Calu3 (cell line): ENCODE data around the gene DPYSL3. TPM values are rescaled to one million over a fixed set of nuclear protein-coding genes. Genes with fewer than 3 reads are reported as not detected.

Experiments
- BruUV-seq: library from RNA; stranded (reverse); fragments of 400-500 nt; replicated peaks from 2 replicates; lab custom pipeline; 2021; lab: Mats Ljungman, UMichigan
- CTCF ChIA-PET: fragments of 300-600 bp; sonication (Branson Sonifier 250); formaldehyde crosslinking; loops from one replicate; lab custom pipeline; 2022; ENCODE audit warnings: antibody characterized with exemption; lab: Charles Lee
- DNase-seq: peaks from one replicate; pipeline ENCODE4 v3.0.0; 2022
- H3K27ac Mint-ChIP-seq: one replicate; pipeline ENCODE4 v1.8.0; 2022; ENCODE audit warnings: mixed read lengths; ENCODE audit not compliant: unreplicated experiment
- H3K27me3 Mint-ChIP-seq: one replicate; pipeline ENCODE4 v1.8.0; 2022; ENCODE audit warnings: mixed read lengths; ENCODE audit not compliant: unreplicated experiment
- H3K36me3 Mint-ChIP-seq: one replicate; pipeline ENCODE4 v1.8.0; 2022; ENCODE audit warnings: mild to moderate bottlenecking, moderate library complexity, mixed read lengths; ENCODE audit not compliant: insufficient read depth, unreplicated experiment
- H3K4me1 Mint-ChIP-seq: one replicate; pipeline ENCODE4 v1.8.0; 2022; ENCODE audit warnings: mild to moderate bottlenecking, low read depth, mixed read lengths; ENCODE audit not compliant: unreplicated experiment
- H3K4me3 Mint-ChIP-seq: one replicate; pipeline ENCODE4 v1.8.0; 2022; ENCODE audit warnings: mild to moderate bottlenecking, low read depth, moderate library complexity, mixed read lengths; ENCODE audit not compliant: unreplicated experiment
- H3K9me3 Mint-ChIP-seq: one replicate; pipeline ENCODE4 v1.8.0; 2022; ENCODE audit warnings: low read depth, mixed read lengths; ENCODE audit not compliant: unreplicated experiment
- intact Hi-C: fragments of 100-400 bp; cut with micrococcal nuclease; formaldehyde crosslinking; loops from one replicate; pipeline ENCODE4 v1.10.0; 2022; ENCODE audit not compliant: unreplicated experiment
- total RNA-seq: library from RNA; stranded (reverse); gene quantifications from 2 replicates; pipeline ENCODE4 v1.2.3, GENCODE V29; 2022
- TF ChIP-seq, protein P1 (sequence below): fragments of 200-600 bp; IDR thresholded peaks from one replicate; pipeline ENCODE4 v1.8.0; 2022; ENCODE audit warnings: antibody characterized with exemption; ENCODE audit not compliant: unreplicated experiment

Gene DPYSL3
- total RNA-seq, 1 experiment from 2014 or later = 26.6 TPM

DNA sequence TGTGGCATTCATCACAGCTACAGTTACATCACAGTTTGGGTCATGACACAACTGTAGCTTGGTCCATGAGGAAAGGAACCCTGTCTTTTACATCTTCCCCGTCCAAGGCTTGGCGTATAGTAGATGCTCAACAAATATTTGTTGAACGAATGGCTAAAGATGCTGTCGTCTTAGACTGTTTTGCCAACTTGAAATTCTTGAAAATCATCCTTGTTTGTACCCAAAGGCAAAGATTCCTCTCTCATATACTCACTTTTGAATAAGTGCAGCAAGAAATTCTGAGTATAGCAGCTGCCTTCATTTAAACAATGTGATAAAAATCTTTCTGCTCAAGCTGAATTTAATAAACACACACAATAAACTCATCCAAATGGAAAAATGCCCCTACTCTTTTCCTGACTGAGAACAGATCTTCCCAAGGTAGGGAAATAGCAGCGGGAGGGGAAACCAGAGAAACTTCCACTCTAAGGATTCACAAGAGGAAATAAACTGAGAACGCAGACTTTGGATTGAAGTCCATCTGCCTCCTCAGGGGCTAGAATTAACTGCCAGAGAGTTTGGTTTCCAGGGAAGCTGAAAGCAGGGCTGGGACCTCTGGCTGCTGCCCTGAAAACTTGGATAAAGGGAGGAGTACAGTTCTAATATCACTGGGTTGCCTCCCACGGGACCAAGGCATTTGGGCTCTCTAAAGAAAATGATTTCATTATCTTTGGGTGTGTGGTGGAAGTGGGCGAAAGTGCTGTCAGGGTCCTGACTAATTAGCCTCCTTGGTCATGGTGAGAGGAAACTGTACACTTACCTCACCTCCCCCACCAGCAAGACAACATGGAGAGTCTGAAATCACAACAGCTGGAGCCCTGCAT is 99.1 kb downstream of the DPYSL3 start:
- H3K4me3 Mint-ChIP-seq = no peak overlapping the region
- no peaks in the 10 kb centered on the region for H3K4me1 Mint-ChIP-seq
- no peak overlapping the region for H3K27ac Mint-ChIP-seq
- H3K9me3 Mint-ChIP-seq = no peaks in the 10 kb centered on the region
- intact Hi-C loops = no loop called here
- CTCF ChIA-PET = no interaction called here
- TF ChIP-seq, protein P1, sequence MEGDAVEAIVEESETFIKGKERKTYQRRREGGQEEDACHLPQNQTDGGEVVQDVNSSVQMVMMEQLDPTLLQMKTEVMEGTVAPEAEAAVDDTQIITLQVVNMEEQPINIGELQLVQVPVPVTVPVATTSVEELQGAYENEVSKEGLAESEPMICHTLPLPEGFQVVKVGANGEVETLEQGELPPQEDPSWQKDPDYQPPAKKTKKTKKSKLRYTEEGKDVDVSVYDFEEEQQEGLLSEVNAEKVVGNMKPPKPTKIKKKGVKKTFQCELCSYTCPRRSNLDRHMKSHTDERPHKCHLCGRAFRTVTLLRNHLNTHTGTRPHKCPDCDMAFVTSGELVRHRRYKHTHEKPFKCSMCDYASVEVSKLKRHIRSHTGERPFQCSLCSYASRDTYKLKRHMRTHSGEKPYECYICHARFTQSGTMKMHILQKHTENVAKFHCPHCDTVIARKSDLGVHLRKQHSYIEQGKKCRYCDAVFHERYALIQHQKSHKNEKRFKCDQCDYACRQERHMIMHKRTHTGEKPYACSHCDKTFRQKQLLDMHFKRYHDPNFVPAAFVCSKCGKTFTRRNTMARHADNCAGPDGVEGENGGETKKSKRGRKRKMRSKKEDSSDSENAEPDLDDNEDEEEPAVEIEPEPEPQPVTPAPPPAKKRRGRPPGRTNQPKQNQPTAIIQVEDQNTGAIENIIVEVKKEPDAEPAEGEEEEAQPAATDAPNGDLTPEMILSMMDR = no peak
- no peak for DNase-seq
- no TSS peak for BruUV-seq
- no peaks in the 10 kb centered on the region for H3K36me3 Mint-ChIP-seq
- no peaks in the 10 kb centered on the region for H3K27me3 Mint-ChIP-seq

DNA sequence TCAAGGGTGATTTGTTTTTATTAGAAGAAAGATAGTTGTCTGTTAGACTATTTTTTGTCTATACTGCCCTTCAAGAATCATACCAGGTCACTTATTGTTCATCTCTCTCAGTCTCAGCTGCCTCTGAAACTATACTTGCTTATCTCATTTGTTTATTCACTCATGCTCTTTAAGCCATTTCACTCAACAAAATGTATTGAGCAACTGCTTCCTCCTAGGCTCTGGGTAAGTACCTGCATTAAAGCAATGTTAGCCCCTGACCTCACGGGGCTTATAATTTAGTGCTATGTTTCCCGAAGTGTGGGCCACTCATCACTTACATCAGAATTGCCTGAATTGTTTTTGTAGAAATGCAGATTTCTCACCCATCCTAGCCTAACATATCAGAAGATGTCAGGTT is 100.9 kb downstream of the DPYSL3 start:
- H3K4me3 Mint-ChIP-seq = no peak overlapping the region
- DNase-seq = no peak
- CTCF ChIA-PET = no interaction called here
- intact Hi-C loops = no loop called here
- peaks cover 9% of the 10 kb centered on the region for H3K4me1 Mint-ChIP-seq
- H3K27ac Mint-ChIP-seq = no peak overlapping the region
- no peaks in the 10 kb centered on the region for H3K9me3 Mint-ChIP-seq
- peaks cover 4% of the 10 kb centered on the region for H3K36me3 Mint-ChIP-seq
- TF ChIP-seq, protein P1 = no peak
- no peaks in the 10 kb centered on the region for H3K27me3 Mint-ChIP-seq
- BruUV-seq = no TSS peak

DNA sequence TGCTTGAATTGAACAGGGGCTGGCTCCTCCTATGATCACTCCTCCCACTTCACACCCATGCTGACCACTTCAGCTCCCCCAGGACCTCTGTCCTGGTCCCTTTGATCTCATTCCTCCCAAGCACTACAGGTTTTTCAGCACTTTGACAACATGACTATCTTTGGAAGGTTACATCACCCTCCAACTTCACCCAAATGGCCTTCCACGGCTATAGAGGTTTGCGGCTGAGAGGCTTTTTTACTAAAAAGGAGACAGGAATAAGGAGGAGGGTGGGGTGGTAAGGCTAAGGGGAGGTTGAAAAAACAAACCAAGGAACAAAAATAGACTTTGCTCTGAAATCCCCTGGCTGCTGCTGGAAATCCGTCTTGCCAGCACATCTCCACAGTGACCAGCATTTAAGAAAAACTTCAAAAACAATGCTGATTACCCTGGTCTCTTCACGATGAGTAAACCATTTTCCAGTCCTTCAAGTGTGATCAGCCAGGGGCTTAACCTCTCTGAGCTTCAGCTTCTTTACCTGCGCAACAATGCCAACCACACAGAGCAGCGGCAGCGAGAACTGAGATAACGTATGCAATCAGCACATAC is 102.7 kb downstream of the DPYSL3 start:
- intact Hi-C loops = no loop called here
- no peak overlapping the region for H3K4me3 Mint-ChIP-seq
- H3K27me3 Mint-ChIP-seq = no peaks in the 10 kb centered on the region
- peaks cover 6% of the 10 kb centered on the region for H3K36me3 Mint-ChIP-seq
- DNase-seq = no peak
- CTCF ChIA-PET = no interaction called here
- H3K27ac Mint-ChIP-seq = no peak overlapping the region
- H3K9me3 Mint-ChIP-seq = no peaks in the 10 kb centered on the region
- BruUV-seq = no TSS peak
- peaks cover 17% of the 10 kb centered on the region for H3K4me1 Mint-ChIP-seq
- TF ChIP-seq, protein P1 = no peak

DNA sequence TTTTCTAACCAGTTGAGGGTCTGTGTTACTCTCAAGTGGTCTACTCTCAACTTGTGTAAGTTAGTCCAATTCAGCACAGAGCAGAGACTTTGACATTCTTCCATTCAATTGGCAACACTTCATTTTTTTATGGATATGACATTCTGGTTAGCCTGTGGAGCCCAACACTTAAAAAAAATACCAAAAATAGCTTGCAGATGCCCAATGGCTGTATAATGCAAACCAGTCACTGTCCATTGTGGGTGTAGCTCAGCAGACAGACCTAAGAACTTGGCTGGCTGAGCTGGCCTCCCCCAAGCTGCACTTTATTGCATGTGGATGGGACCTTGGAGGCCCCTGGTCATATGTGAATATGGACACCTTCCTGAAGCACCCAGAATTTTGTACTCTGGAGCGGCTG is 103.2 kb downstream of the DPYSL3 start:
- Mint-ChIP-seq H3K4me3 (no peak overlapping the region), H3K36me3 (peaks cover 6% of the 10 kb centered on the region), H3K27me3 (no peaks in the 10 kb centered on the region), H3K4me1 (peaks cover 17% of the 10 kb centered on the region), H3K9me3 (no peaks in the 10 kb centered on the region), H3K27ac (no peak overlapping the region)
- intact Hi-C loops = no loop called here
- DNase-seq = no peak
- TF ChIP-seq, protein P1 = no peak
- no TSS peak for BruUV-seq
- CTCF ChIA-PET = no interaction called here
